Neural cell (in vitro differentiated cells): ENCODE results near the gene PLS1.

ENCODE experiments used
- EP300 ChIP-seq: fragments of 450-650 bp; conservative IDR thresholded peaks from 2 replicates; pipeline ENCODE4 v1.6.1; 2014; ENCODE audit warnings: antibody characterized with exemption, mild to moderate bottlenecking, moderate library complexity; ENCODE audit not compliant: poor library complexity, severe bottlenecking
- MXI1 ChIP-seq: fragments of 450-650 bp; conservative IDR thresholded peaks from 2 replicates; pipeline ENCODE4 v1.6.1; 2014; ENCODE audit warnings: antibody characterized with exemption, mild to moderate bottlenecking; ENCODE audit not compliant: poor library complexity, severe bottlenecking
- TAF1 ChIP-seq: IDR thresholded peaks from 2 replicates; pipeline ENCODE4 v1.6.1; 2012; ENCODE audit warnings: low read depth

DNA sequence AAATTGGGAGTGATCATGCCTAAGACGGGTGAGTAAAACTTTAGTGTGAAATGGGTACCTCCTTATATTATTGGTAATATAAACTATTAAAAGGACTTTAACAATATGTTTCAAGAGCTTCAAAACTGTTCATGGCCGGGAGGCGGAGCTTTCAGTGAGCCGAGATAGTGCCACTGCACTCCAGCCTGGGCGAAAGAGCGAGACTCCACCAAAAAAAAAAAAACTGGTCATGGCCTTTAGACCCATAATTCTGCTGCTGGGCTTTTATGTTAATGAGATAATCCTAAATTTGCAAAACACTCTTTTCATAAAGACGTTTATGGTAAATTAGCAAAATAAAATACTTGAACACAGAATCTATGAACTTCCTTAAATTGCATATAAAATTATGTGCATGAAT is 150.5 kb downstream of the PLS1 start:
- TF ChIP-seq EP300, result no peak
- TF ChIP-seq MXI1, result no peak
- no peak for TF ChIP-seq TAF1
